SK-N-SH (cell line): ENCODE results near the gene GALK1. TPM values are rescaled to one million over a fixed set of nuclear protein-coding genes. Genes with fewer than 3 reads are reported as not detected.

Experiments used
- CTCF ChIA-PET: fragments of 300-600, 350-600 bp; formaldehyde crosslinking; extraction: SDS; loops from one replicate; lab custom pipeline; 2021; lab: Yijun Ruan, JAX
- POLR2A ChIA-PET: fragments of 350-600 bp; sonication (Branson Sonifier 250); formaldehyde crosslinking; extraction: SDS; loops from one replicate; lab custom pipeline; 2020; ENCODE audit warnings: antibody characterized with exemption, inconsistent platforms; lab: Yijun Ruan, JAX
- DNase-seq: peaks from one replicate; pipeline ENCODE4 v3.0.0; 2012
- H2AFZ ChIP-seq: fragments of 200-600 bp; sonication (generic); 2 replicates; pipeline ENCODE4 v1.8.1; 2016; ENCODE audit warnings: antibody characterized with exemption, mild to moderate bottlenecking, low read depth
- H3F3A ChIP-seq: fragments of 200-600 bp; sonication (generic); replicated peaks from 2 replicates; pipeline ENCODE3; 2016; ENCODE audit warnings: antibody characterized with exemption, mild to moderate bottlenecking; ENCODE audit not compliant: insufficient read depth
- H3K27ac ChIP-seq, 2 experiments: fragments of 200-500 bp in 1 of 2; fragments of 200-600 bp in 1 of 2; sonication (Bioruptor generic) in 1 of 2; sonication (generic), shearing (Covaris generic) in 1 of 2; 2 replicates each; pipeline versions ENCODE4 v1.5.1 to v1.6.1; 2014 to 2016; ENCODE audit warnings: low read depth in 2 of 2, inconsistent platforms in 1 of 2, low read length in 1 of 2, mild to moderate bottlenecking in 1 of 2, mixed read lengths in 1 of 2
- H3K27me3 ChIP-seq: fragments of 200-600 bp; sonication (generic), shearing (Covaris generic); 2 replicates; pipeline ENCODE4 v1.6.1; 2016; ENCODE audit warnings: mixed run types; ENCODE audit not compliant: insufficient read depth
- H3K36me3 ChIP-seq, 2 experiments: fragments of 200-500 bp in 1 of 2; fragments of 200-600 bp in 1 of 2; sonication (Bioruptor generic) in 1 of 2; sonication (generic) in 1 of 2; replicated peaks in 1 of 2; 2 replicates each; pipeline versions ENCODE3 to v1.5.1; 2014 to 2016; ENCODE audit warnings: low read length in 1 of 2, mild to moderate bottlenecking in 1 of 2; ENCODE audit not compliant: insufficient read depth in 2 of 2, control insufficient read depth in 1 of 2
- H3K4me1 ChIP-seq, 2 experiments: fragments of 200-500 bp in 1 of 2; fragments of 200-600 bp in 1 of 2; sonication (Bioruptor generic) in 1 of 2; sonication (generic), shearing (Covaris generic) in 1 of 2; 2 replicates each; pipeline versions ENCODE4 v1.5.1 to v1.6.1; 2014 to 2016; ENCODE audit warnings: low read depth in 1 of 2, low read length in 1 of 2, mixed run types in 1 of 2; ENCODE audit not compliant: insufficient read depth in 2 of 2, control insufficient read depth in 1 of 2
- H3K4me2 ChIP-seq: fragments of 200-600 bp; sonication (generic), shearing (Covaris generic); 2 replicates; pipeline ENCODE4 v1.6.1; 2017; ENCODE audit warnings: mixed run types
- H3K4me3 ChIP-seq, 2 experiments: fragments of 200-500 bp in 1 of 2; fragments of 200-600 bp in 1 of 2; sonication (Bioruptor generic) in 1 of 2; sonication (generic), shearing (Covaris generic) in 1 of 2; 2 replicates each; pipeline versions ENCODE4 v1.5.1 to v1.8.1; 2014 to 2016; ENCODE audit warnings: low read depth in 2 of 2, inconsistent platforms in 1 of 2, low read length in 1 of 2, mild to moderate bottlenecking in 1 of 2, mixed read lengths in 1 of 2, moderate library complexity in 1 of 2
- H3K79me2 ChIP-seq: fragments of 200-600 bp; sonication (generic); 2 replicates; pipeline ENCODE4 v1.8.1; 2017; ENCODE audit warnings: mild to moderate bottlenecking; ENCODE audit not compliant: insufficient read depth
- H3K9ac ChIP-seq: fragments of 200-600 bp; sonication (generic); 2 replicates; pipeline ENCODE4 v1.6.1; 2017; ENCODE audit warnings: mixed run types
- H3K9me2 ChIP-seq: fragments of 200-600 bp; sonication (generic); 2 replicates; pipeline ENCODE4 v1.6.1; 2017; ENCODE audit warnings: mixed run types
- H3K9me3 ChIP-seq: fragments of 200-600 bp; sonication (generic); 2 replicates; pipeline ENCODE4 v1.6.1; 2017; ENCODE audit warnings: mixed run types, mild to moderate bottlenecking, moderate library complexity
- H4K20me1 ChIP-seq: fragments of 200-600 bp; sonication (generic); 2 replicates; pipeline ENCODE4 v1.6.1; 2017; ENCODE audit warnings: mild to moderate bottlenecking, mixed run types; ENCODE audit not compliant: insufficient read depth
- EP300 ChIP-seq, 2 experiments: IDR thresholded peaks; 2 replicates each; pipeline versions ENCODE4 v1.4.0 to v1.6.1; 2012; ENCODE audit warnings: borderline replicate concordance in 1 of 2, low read depth in 1 of 2, low read length in 1 of 2
- EZH2phosphoT487 ChIP-seq: fragments of 200-600 bp; sonication (generic); IDR thresholded peaks from 2 replicates; pipeline ENCODE4 v1.6.1; 2017; ENCODE audit warnings: low read depth, mixed run types, mild to moderate bottlenecking, antibody characterized with exemption, moderate library complexity, borderline replicate concordance
- FOXJ3 ChIP-seq: sonication (generic); formaldehyde crosslinking; IDR thresholded peaks from 2 replicates; pipeline ENCODE4 v1.5.1; 2020; ENCODE audit warnings: mild to moderate bottlenecking, missing genetic modification reagents
- FOXM1 ChIP-seq: IDR thresholded peaks from 2 replicates; pipeline ENCODE4 v1.4.0; 2012; ENCODE audit warnings: low read depth, mild to moderate bottlenecking
- GABPA ChIP-seq: IDR thresholded peaks from 2 replicates; pipeline ENCODE4 v1.4.0; 2012; ENCODE audit warnings: low read depth, mild to moderate bottlenecking
- JUND ChIP-seq: IDR thresholded peaks from 2 replicates; pipeline ENCODE4 v1.4.0; 2012
- NRF1 ChIP-seq: IDR thresholded peaks from 2 replicates; pipeline ENCODE4 v1.6.1; 2012; ENCODE audit warnings: low read depth, mild to moderate bottlenecking, low read length
- RCOR1 ChIP-seq: fragments of 150-350 bp; IDR thresholded peaks from 2 replicates; pipeline ENCODE4 v1.6.1; 2017; ENCODE audit warnings: antibody characterized with exemption, low read length
- RFX5 ChIP-seq: IDR thresholded peaks from 2 replicates; pipeline ENCODE4 v1.6.1; 2012; ENCODE audit warnings: mild to moderate bottlenecking, improper control_type of control experiment, low read length
- RXRA ChIP-seq: IDR thresholded peaks from 2 replicates; pipeline ENCODE4 v1.4.0; 2012; ENCODE audit warnings: low read depth, mild to moderate bottlenecking, borderline replicate concordance
- SMC3 ChIP-seq: IDR thresholded peaks from 2 replicates; pipeline ENCODE4 v1.6.1; 2012; ENCODE audit warnings: low read depth, low read length, improper control_type of control experiment
- TCF12 ChIP-seq: IDR thresholded peaks from 2 replicates; pipeline ENCODE4 v1.4.0; 2012
- YY1 ChIP-seq: IDR thresholded peaks from 2 replicates; pipeline ENCODE4 v1.4.0; 2012; ENCODE audit warnings: low read depth, mild to moderate bottlenecking
- WGBS: methylation state at CpG from one replicate; pipeline ENCODE4 v1.1.6; 2017; ENCODE audit warnings: low lambda C conversion rate; 5-methylcytosine and 5-hydroxymethylcytosine counted together
- polyA plus RNA-seq, 3 experiments: library from polyadenylated mRNA; depleted of rRNA; stranded (reverse); fragments of >200 nt; gene quantifications; 2 replicates each; pipeline ENCODE4 v1.2.3, GENCODE V29; 2012
- TF ChIP-seq, protein P1 (sequence below): fragments of 150-350 bp; IDR thresholded peaks from 2 replicates; pipeline ENCODE4 v1.6.1; 2017; ENCODE audit warnings: antibody characterized with exemption, low read length, low read depth, borderline replicate concordance
- TF ChIP-seq, protein P2 (sequence below): IDR thresholded peaks from 2 replicates; pipeline ENCODE4 v1.4.0; 2012; ENCODE audit warnings: low read depth, borderline replicate concordance
- TF ChIP-seq, protein P3 (sequence below): IDR thresholded peaks from 2 replicates; pipeline ENCODE4 v1.4.0; 2012; ENCODE audit warnings: low read depth, borderline replicate concordance
- TF ChIP-seq, protein P4 (sequence below): IDR thresholded peaks from 2 replicates; pipeline ENCODE4; 2012
- TF ChIP-seq, protein P5 (sequence below): IDR thresholded peaks from 2 replicates; pipeline ENCODE4 v1.6.1; 2012; ENCODE audit warnings: mild to moderate bottlenecking, low read depth, low read length, moderate library complexity
- TF ChIP-seq, protein P6 (sequence below): fragments of 150-350 bp; IDR thresholded peaks from 2 replicates; pipeline ENCODE4 v1.6.1; 2016; ENCODE audit warnings: mild to moderate bottlenecking, low read depth, low read length

Gene GALK1
- polyA plus RNA-seq, 1 of the 3 experiments (the other 2 are of a cell fraction): 36.5 TPM

DNA sequence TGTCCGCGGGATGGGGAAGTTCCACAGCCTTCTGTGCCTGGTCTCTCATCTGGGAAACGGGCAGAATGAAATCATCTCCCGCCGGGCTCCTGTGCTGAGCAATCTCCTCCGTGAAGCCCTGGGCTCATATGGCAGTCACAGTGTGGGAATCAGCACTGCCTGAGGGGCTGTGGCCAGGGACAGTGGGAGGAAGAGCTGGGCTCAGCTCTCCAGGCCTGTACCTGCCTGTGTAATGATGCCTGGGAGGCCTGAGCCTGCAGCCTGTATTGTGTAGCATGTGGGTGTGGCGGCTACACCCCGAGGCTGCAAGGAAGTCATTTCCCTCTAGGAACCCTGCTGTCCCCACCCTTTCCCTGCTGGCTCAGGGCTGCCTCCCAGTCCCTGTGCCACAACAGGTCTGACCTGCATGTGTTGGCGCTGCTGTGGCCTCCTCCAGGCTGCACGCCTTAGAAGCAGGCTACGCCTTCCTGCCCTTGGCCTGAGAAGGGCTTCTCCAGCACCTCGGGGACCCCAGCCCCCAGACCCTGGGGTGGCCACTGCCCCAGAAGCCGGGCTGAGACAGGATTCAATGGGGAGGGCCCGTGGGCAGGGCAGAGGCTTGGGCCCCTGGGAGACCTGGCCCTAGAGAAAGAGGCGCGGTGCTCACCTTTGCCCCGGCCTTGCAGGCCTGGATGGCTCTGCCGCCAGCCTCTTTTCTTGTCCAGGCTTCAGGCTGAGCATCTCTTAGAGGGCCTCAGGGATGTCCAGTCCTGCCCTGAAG is 41.6 kb downstream of the GALK1 start:
- no peak overlapping the region for H3K4me3 ChIP-seq
- H4K20me1 ChIP-seq: no peaks in the 10 kb centered on the region
- ChIA-PET POLR2A (no interaction called here), CTCF (interaction anchor here (1.2 to 25.4 kb wide), 5 partner anchors 9 to 40 kb away, joined by 3 to 419 read pairs (median 6); no protein-coding TSS in a partner anchor)
- no peak overlapping the region for H3K4me2 ChIP-seq
- 72% methylated on average over 13 of the region's 18 CpGs for WGBS
- H2AFZ ChIP-seq: no peak overlapping the region
- H3F3A ChIP-seq: no peaks in the 10 kb centered on the region
- peaks cover 35% of the 10 kb centered on the region for H3K27me3 ChIP-seq
- no peaks in the 10 kb centered on the region for H3K36me3 ChIP-seq
- no peaks in the 10 kb centered on the region for H3K9me2 ChIP-seq
- no peak overlapping the region for H3K27ac ChIP-seq
- H3K79me2 ChIP-seq: no peaks in the 10 kb centered on the region
- TF ChIP-seq, protein P1, sequence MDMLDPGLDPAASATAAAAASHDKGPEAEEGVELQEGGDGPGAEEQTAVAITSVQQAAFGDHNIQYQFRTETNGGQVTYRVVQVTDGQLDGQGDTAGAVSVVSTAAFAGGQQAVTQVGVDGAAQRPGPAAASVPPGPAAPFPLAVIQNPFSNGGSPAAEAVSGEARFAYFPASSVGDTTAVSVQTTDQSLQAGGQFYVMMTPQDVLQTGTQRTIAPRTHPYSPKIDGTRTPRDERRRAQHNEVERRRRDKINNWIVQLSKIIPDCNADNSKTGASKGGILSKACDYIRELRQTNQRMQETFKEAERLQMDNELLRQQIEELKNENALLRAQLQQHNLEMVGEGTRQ: no peak
- TF ChIP-seq, protein P2, sequence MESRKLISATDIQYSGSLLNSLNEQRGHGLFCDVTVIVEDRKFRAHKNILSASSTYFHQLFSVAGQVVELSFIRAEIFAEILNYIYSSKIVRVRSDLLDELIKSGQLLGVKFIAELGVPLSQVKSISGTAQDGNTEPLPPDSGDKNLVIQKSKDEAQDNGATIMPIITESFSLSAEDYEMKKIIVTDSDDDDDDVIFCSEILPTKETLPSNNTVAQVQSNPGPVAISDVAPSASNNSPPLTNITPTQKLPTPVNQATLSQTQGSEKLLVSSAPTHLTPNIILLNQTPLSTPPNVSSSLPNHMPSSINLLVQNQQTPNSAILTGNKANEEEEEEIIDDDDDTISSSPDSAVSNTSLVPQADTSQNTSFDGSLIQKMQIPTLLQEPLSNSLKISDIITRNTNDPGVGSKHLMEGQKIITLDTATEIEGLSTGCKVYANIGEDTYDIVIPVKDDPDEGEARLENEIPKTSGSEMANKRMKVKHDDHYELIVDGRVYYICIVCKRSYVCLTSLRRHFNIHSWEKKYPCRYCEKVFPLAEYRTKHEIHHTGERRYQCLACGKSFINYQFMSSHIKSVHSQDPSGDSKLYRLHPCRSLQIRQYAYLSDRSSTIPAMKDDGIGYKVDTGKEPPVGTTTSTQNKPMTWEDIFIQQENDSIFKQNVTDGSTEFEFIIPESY: no peak
- TF ChIP-seq, protein P3, sequence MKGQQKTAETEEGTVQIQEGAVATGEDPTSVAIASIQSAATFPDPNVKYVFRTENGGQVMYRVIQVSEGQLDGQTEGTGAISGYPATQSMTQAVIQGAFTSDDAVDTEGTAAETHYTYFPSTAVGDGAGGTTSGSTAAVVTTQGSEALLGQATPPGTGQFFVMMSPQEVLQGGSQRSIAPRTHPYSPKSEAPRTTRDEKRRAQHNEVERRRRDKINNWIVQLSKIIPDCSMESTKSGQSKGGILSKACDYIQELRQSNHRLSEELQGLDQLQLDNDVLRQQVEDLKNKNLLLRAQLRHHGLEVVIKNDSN: no peak
- TF ChIP-seq TCF12: no peak
- no peak for TF ChIP-seq GABPA
- TF ChIP-seq RFX5: no peak
- no peak for TF ChIP-seq FOXM1
- TF ChIP-seq YY1: no peak
- TF ChIP-seq, protein P4, sequence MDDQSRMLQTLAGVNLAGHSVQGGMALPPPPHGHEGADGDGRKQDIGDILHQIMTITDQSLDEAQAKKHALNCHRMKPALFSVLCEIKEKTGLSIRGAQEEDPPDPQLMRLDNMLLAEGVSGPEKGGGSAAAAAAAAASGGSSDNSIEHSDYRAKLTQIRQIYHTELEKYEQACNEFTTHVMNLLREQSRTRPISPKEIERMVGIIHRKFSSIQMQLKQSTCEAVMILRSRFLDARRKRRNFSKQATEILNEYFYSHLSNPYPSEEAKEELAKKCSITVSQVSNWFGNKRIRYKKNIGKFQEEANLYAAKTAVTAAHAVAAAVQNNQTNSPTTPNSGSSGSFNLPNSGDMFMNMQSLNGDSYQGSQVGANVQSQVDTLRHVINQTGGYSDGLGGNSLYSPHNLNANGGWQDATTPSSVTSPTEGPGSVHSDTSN: no peak
- TF ChIP-seq EP300 (IDR thresholded peaks at IDR 0.05; ENCODE audit: borderline replicate concordance in 1 of 2, low read depth in 1 of 2, low read length in 1 of 2): no peak
- TF ChIP-seq, protein P5, sequence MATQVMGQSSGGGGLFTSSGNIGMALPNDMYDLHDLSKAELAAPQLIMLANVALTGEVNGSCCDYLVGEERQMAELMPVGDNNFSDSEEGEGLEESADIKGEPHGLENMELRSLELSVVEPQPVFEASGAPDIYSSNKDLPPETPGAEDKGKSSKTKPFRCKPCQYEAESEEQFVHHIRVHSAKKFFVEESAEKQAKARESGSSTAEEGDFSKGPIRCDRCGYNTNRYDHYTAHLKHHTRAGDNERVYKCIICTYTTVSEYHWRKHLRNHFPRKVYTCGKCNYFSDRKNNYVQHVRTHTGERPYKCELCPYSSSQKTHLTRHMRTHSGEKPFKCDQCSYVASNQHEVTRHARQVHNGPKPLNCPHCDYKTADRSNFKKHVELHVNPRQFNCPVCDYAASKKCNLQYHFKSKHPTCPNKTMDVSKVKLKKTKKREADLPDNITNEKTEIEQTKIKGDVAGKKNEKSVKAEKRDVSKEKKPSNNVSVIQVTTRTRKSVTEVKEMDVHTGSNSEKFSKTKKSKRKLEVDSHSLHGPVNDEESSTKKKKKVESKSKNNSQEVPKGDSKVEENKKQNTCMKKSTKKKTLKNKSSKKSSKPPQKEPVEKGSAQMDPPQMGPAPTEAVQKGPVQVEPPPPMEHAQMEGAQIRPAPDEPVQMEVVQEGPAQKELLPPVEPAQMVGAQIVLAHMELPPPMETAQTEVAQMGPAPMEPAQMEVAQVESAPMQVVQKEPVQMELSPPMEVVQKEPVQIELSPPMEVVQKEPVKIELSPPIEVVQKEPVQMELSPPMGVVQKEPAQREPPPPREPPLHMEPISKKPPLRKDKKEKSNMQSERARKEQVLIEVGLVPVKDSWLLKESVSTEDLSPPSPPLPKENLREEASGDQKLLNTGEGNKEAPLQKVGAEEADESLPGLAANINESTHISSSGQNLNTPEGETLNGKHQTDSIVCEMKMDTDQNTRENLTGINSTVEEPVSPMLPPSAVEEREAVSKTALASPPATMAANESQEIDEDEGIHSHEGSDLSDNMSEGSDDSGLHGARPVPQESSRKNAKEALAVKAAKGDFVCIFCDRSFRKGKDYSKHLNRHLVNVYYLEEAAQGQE: no peak
- TF ChIP-seq NRF1: no peak
- no peak for TF ChIP-seq RXRA
- no peak for TF ChIP-seq EZH2phosphoT487
- no peak for TF ChIP-seq SMC3
- no peak for TF ChIP-seq FOXJ3
- TF ChIP-seq, protein P6, sequence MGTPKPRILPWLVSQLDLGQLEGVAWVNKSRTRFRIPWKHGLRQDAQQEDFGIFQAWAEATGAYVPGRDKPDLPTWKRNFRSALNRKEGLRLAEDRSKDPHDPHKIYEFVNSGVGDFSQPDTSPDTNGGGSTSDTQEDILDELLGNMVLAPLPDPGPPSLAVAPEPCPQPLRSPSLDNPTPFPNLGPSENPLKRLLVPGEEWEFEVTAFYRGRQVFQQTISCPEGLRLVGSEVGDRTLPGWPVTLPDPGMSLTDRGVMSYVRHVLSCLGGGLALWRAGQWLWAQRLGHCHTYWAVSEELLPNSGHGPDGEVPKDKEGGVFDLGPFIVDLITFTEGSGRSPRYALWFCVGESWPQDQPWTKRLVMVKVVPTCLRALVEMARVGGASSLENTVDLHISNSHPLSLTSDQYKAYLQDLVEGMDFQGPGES: no peak
- no peak for TF ChIP-seq JUND
- TF ChIP-seq RCOR1: no peak
- no peak overlapping the region for H3K9ac ChIP-seq
- H3K9me3 ChIP-seq: no peaks in the 10 kb centered on the region
- DNase-seq: no peak
- peaks cover 0 to 4% of the 10 kb centered on the region in 2 experiments; a peak in 1 of 4 replicates for H3K4me1 ChIP-seq
